ENCODE data around the gene WNT11. TPM values are rescaled to one million over a fixed set of nuclear protein-coding genes. Genes with fewer than 3 reads are reported as not detected.

The WNT11 gene
- total RNA-seq, 4 donors from 2014 or later, result 20.4 to 137 (median 39.1) TPM

DNA sequence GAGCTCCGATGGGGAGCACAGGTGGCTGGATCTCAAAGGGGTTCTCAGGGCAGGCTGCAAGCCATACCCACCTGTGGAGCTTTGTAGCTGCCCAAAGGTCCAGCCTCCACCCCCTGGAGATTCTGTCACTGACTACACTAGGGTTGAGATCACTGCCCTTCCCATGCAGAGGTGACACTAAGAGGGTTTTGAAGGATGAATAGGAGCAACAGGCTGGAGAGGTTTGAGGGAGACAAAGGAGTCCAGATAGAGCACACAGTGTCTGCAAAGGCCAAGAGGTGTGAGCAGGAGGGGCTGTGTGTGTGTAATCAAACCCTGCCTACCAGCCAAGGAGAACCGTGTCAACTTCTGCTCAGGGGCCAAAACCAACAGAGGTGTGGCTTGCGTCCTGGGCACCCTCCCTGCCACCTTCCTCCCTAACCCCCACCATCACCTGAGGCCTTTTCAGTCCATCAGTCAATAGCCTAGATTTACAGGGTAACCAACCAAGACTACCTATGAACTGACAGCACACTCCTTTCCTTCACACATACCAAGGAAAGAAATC, 43.0 kb upstream of the WNT11 start:
- TF ChIP-seq CTCF (IDR thresholded peaks at IDR 0.05), result no peak
- no peak for ATAC-seq (ENCODE audit: low FRiP score)
- DNase-seq (ENCODE audit: low spot score), result no peak

- no peak for TF ChIP-seq CTCF (IDR thresholded peaks at IDR 0.05)
- no peak for ATAC-seq (ENCODE audit: low FRiP score)
- DNase-seq (ENCODE audit: low spot score), result no peak
Observed at GRCh38 chr11:76248210-76248609, 41.9 kb upstream of the WNT11 start.

GRCh38 chr11:76247091-76247490, 40.8 kb upstream of the WNT11 start:
- ATAC-seq (ENCODE audit: low FRiP score) (no peak), DNase-seq (ENCODE audit: low spot score) (no peak)
- no peak for TF ChIP-seq CTCF (IDR thresholded peaks at IDR 0.05)

- DNase-seq (ENCODE audit: low spot score) (no peak), ATAC-seq (ENCODE audit: low FRiP score) (no peak)
- no peak for TF ChIP-seq CTCF (IDR thresholded peaks at IDR 0.05)
Observed at GRCh38 chr11:76246271-76246933, 40.1 kb upstream of the WNT11 start.

DNA sequence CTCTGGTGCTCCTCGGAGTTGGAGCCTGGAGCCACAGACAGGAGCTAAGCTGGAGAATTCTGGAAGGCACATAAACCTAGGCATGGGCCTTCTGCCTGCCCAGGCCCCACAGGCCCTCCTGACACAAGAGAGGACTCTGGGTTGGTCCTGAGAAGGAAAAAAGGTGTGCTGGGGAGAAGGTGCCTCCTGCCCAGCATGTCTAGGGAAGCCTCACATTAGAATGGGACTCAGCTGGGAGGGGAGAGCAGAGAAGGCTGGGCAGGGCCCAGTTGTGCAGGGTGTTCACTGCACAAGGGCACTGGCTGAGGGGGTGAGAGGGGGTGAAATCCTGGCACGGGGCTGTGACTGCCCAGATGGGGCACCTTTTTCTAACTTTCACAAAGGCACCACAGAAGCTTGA, 39.4 kb upstream of the WNT11 start:
- TF ChIP-seq CTCF (IDR thresholded peaks at IDR 0.05), result no peak
- DNase-seq (ENCODE audit: low spot score), result no peak
- ATAC-seq (ENCODE audit: low FRiP score), result no peak

DNA sequence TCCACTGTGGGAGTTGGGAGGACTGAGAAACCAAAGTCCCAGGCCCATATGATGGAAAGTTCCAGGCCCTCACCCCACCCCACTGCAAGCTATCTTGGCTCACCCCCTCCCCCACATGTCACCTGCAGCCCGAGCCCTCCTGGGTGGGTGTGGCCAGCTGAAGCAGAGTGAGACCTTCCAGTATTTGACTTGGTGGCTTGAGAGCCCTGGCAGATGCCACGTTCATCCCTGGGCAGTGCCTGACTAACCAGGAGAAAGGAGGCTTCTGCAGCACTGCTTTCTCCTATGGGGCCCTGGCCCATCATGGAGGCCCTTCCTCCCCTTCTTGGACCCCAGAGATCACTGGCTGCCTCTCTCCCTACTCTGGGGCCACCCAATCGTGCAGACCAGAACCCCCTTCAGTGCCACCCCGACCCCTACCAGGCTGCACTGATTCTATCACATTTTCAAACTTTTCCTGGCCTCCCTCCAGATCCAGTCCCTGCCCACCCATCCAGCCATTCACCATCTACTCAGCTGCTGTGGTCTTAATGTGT, 38.1 kb upstream of the WNT11 start:
- DNase-seq (ENCODE audit: low spot score) (no peak), ATAC-seq (ENCODE audit: low FRiP score) (no peak)
- TF ChIP-seq CTCF (IDR thresholded peaks at IDR 0.05), result no peak

DNA sequence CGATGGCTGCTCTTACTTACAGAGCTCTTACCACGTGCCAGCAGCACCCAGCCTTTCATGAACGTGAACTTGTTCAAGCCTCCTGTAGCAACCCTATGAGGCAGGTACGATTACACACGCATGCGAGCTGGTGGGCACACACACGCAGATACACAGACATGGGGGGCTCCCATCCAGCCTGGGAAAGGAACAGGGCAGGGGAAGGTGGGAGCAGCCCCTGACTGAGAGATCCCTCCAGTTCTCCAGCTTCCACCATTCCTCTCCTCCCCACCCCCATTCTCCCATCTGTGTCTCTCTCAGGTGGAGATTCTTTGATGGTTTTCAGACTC, 37.6 kb upstream of the WNT11 start:
- ATAC-seq (ENCODE audit: low FRiP score) (no peak), DNase-seq (ENCODE audit: low spot score) (no peak)
- no peak for TF ChIP-seq CTCF (IDR thresholded peaks at IDR 0.05)

Measured in omental fat pad (tissue), 4 donors.